Upper lobe of left lung (tissue), 6 donors: ENCODE measurements around the gene CFAP58. TPM values are rescaled to one million over a fixed set of nuclear protein-coding genes. Genes with fewer than 3 reads are reported as not detected.
A peak's percentile ranks its signal among the peaks of the same experiment; 100 is the strongest.

Source experiments
- ATAC-seq, 2 donors: fragments of 200-7000 bp; cut with Tn5 transposase; one replicate each; pipeline ENCODE4 v1.9.1; 2022; ENCODE audit warnings: mild to moderate bottlenecking in 2 of 2, moderate library complexity in 2 of 2; ENCODE audit not compliant: low FRiP score in 2 of 2
- DNase-seq, 2 donors: peaks; one replicate each; pipeline ENCODE4 v3.0.0-alpha.2; 2019 to 2020
- H3K27ac ChIP-seq, 4 donors: fragments of 200-600 bp; sonication (generic); one replicate each; pipeline ENCODE4 v1.5.1; 2016 to 2019
- H3K27me3 ChIP-seq, 4 donors: fragments of 200-600 bp; sonication (generic); one replicate each; pipeline ENCODE4 v1.5.1; 2017 to 2019
- H3K36me3 ChIP-seq, 4 donors: fragments of 200-600 bp; sonication (generic); one replicate each; pipeline ENCODE4 v1.5.1; 2016 to 2019
- H3K4me1 ChIP-seq, 4 donors: fragments of 200-600 bp; sonication (generic); one replicate each; pipeline ENCODE4 v1.5.1; 2018 to 2019
- H3K4me3 ChIP-seq, 4 donors: fragments of 200-600 bp; sonication (generic); one replicate each; pipeline ENCODE4 v1.5.1; 2017 to 2019; ENCODE audit warnings: mild to moderate bottlenecking in 2 of 4, moderate library complexity in 1 of 4
- H3K9me3 ChIP-seq, 4 donors: fragments of 200-600 bp; sonication (generic); one replicate each; pipeline ENCODE4 v1.5.1; 2018 to 2019
- CTCF ChIP-seq, 6 experiments: fragments of 450-650 bp in 4 of 6; fragments of 200-600 bp in 2 of 6; sonication (generic) in 2 of 6; IDR thresholded peaks; one replicate each; pipeline ENCODE4 v1.5.1; 2016 to 2019; ENCODE audit warnings: antibody characterized with exemption in 6 of 6
- EP300 ChIP-seq, 4 donors: sonication (generic); formaldehyde crosslinking; IDR thresholded peaks; one replicate each; pipeline ENCODE4 v1.5.1; 2017; ENCODE audit warnings: antibody characterized with exemption in 4 of 4, control low read depth in 2 of 4
- POLR2A ChIP-seq, 4 donors: fragments of 450-650 bp; IDR thresholded peaks; one replicate each; pipeline ENCODE4 v1.5.1; 2016 to 2017; ENCODE audit warnings: antibody characterized with exemption in 4 of 4, mild to moderate bottlenecking in 2 of 4
- POLR2AphosphoS5 ChIP-seq, 2 donors: sonication (generic); formaldehyde crosslinking; IDR thresholded peaks; one replicate each; pipeline ENCODE4 v1.5.1; 2017; ENCODE audit warnings: antibody characterized with exemption in 2 of 2
- WGBS, 2 donors: methylation state at CpG; one replicate each; pipeline ENCODE4 v1.1.5; 2017 to 2018; 5-methylcytosine and 5-hydroxymethylcytosine counted together
- total RNA-seq, 6 donors: library from RNA; depleted of rRNA in 4 of 6; stranded (reverse); fragments of >200 nt in 4 of 6; gene quantifications; one replicate each; pipeline versions ENCODE4 v1.1.0 to v1.2.1, GENCODE V29; 2016 to 2021
- donor health status: DM: no; HTN: no; CAD: no; lungs with moderate emphysema.
- donor health status: DM: no; HTN: yes; CAD: no; lungs with severe emphysema.

CFAP58 gene
- total RNA-seq, 6 donors from 2014 or later = 0.14 to 11.0 (median 1.0) TPM

GRCh38 chr10:104324221-104324686 lies 29.4 kb upstream of the CFAP58 start:
- 40 to 54% methylated on average over 9 of the region's 9 CpGs for WGBS, 2 donors
- ATAC-seq (peak; percentile 7 to 41), DNase-seq (peak in 1 of 2 donors; percentile 80)
- Histone ChIP-seq H3K4me3 (no peak overlapping the region), H3K9me3 (no peaks in the 10 kb centered on the region), H3K36me3 (peaks cover 0 to 9% (median 0%) of the 10 kb centered on the region in 4 donors), H3K4me1 (peaks cover 100% of the 10 kb centered on the region in 4 donors), H3K27me3 (no peaks in the 10 kb centered on the region), H3K27ac (peak overlapping the region; percentile 88 to 100 (median 94))
- TF ChIP-seq POLR2AphosphoS5 (IDR thresholded peaks at IDR 0.05) (peak; percentile 61 to 69), POLR2A (IDR thresholded peaks at IDR 0.05) (peak in 1 of 4 donors; percentile 14), CTCF (IDR thresholded peaks at IDR 0.05) (no peak), EP300 (IDR thresholded peaks at IDR 0.05) (peak in 1 of 4 donors; percentile 29)

- TF ChIP-seq POLR2A (IDR thresholded peaks at IDR 0.05) (no peak), POLR2AphosphoS5 (IDR thresholded peaks at IDR 0.05) (no peak), CTCF (IDR thresholded peaks at IDR 0.05) (no peak), EP300 (IDR thresholded peaks at IDR 0.05) (no peak)
- peaks cover 100% of the 10 kb centered on the region in 4 donors for H3K4me1 ChIP-seq
- no peaks in the 10 kb centered on the region for H3K9me3 ChIP-seq
- WGBS, 2 donors = 88 to 92% methylated on average over 10 of the region's 10 CpGs
- peaks cover 0 to 9% (median 0%) of the 10 kb centered on the region in 4 donors for H3K36me3 ChIP-seq
- ATAC-seq (no peak), DNase-seq (no peak)
- H3K27ac ChIP-seq = peak overlapping the region; percentile 88 to 100 (median 94)
- H3K27me3 ChIP-seq = no peaks in the 10 kb centered on the region
- no peak overlapping the region for H3K4me3 ChIP-seq
Observed at GRCh38 chr10:104324931-104325330, 28.7 kb upstream of the CFAP58 start.

GRCh38 chr10:104325436-104326435 lies 27.9 kb upstream of the CFAP58 start:
- H3K36me3 ChIP-seq = peaks cover 0 to 9% (median 0%) of the 10 kb centered on the region in 4 donors
- peak overlapping the region in 2 of 4 donors; percentile 22 to 27 for H3K4me3 ChIP-seq
- TF ChIP-seq POLR2A (IDR thresholded peaks at IDR 0.05) (peak in 1 of 4 donors; percentile 34), EP300 (IDR thresholded peaks at IDR 0.05) (peak; percentile 43 to 99 (median 79)), POLR2AphosphoS5 (IDR thresholded peaks at IDR 0.05) (peak; percentile 89 to 93), CTCF (IDR thresholded peaks at IDR 0.05) (no peak)
- ATAC-seq (peak; percentile 25 to 40), DNase-seq (peak; percentile 63 to 81)
- WGBS, 2 donors = 30 to 39% methylated on average over 27 to 28 of the region's 28 CpGs
- no peaks in the 10 kb centered on the region for H3K9me3 ChIP-seq
- H3K27ac ChIP-seq = peak overlapping the region; percentile 88 to 100 (median 94)
- no peaks in the 10 kb centered on the region for H3K27me3 ChIP-seq
- H3K4me1 ChIP-seq = peaks cover 100% of the 10 kb centered on the region in 4 donors

GRCh38 chr10:104326991-104327610 lies 26.5 kb upstream of the CFAP58 start:
- TF ChIP-seq CTCF (IDR thresholded peaks at IDR 0.05) (no peak), POLR2AphosphoS5 (IDR thresholded peaks at IDR 0.05) (no peak), EP300 (IDR thresholded peaks at IDR 0.05) (no peak), POLR2A (IDR thresholded peaks at IDR 0.05) (no peak)
- Histone ChIP-seq H3K27ac (peak overlapping the region; percentile 88 to 100 (median 94)), H3K4me1 (peaks cover 100% of the 10 kb centered on the region in 4 donors), H3K27me3 (no peaks in the 10 kb centered on the region), H3K4me3 (peak overlapping the region in 2 of 4 donors; percentile 19 to 22), H3K36me3 (peaks cover 0 to 9% (median 0%) of the 10 kb centered on the region in 4 donors), H3K9me3 (no peaks in the 10 kb centered on the region)
- WGBS, 2 donors = 90 to 91% methylated on average over 9 of the region's 9 CpGs
- DNase-seq (no peak), ATAC-seq (no peak)
